ENCODE measurements around the gene CEP104. TPM values are rescaled to one million over a fixed set of nuclear protein-coding genes. Genes with fewer than 3 reads are reported as not detected.

The CEP104 gene
- total RNA-seq, 2 donors from 2014 or later, result 33.0 to 34.6 TPM

GRCh38 chr1:3899754-3900149, 42.7 kb upstream of the CEP104 start:
- no peaks in the 10 kb centered on the region for H3K36me3 Mint-ChIP-seq (ENCODE audit: low read depth)
- H3K27ac Mint-ChIP-seq, result peak overlapping the region; percentile 90
- ATAC-seq (no peak), DNase-seq (peak in 1 of 3 donors; percentile 39)
- H3K4me1 Mint-ChIP-seq, result peaks cover 26% of the 10 kb centered on the region
- no peaks in the 10 kb centered on the region for H3K9me3 ChIP-seq (ENCODE audit: control insufficient read depth, low read length, poor library complexity, severe bottlenecking)
- peak overlapping the region; percentile 95 for H3K4me3 Mint-ChIP-seq
- H3K27me3 Mint-ChIP-seq, result no peaks in the 10 kb centered on the region

- no peak for DNase-seq
- Mint-ChIP-seq H3K4me1 (peaks cover 26% of the 10 kb centered on the region), H3K36me3 (ENCODE audit: low read depth) (no peaks in the 10 kb centered on the region), H3K27me3 (no peaks in the 10 kb centered on the region), H3K4me3 (peak overlapping the region; percentile 95), H3K27ac (peak overlapping the region; percentile 90)
- no peaks in the 10 kb centered on the region for H3K9me3 ChIP-seq (ENCODE audit: control insufficient read depth, low read length, poor library complexity, severe bottlenecking)
- ATAC-seq, result no peak
Measured at GRCh38 chr1:3898994-3899753, 42.2 kb upstream of the CEP104 start.

- DNase-seq (no peak), ATAC-seq (no peak)
- no peaks in the 10 kb centered on the region for H3K36me3 Mint-ChIP-seq (ENCODE audit: low read depth)
- H3K27ac Mint-ChIP-seq, result peak overlapping the region; percentile 90
- H3K9me3 ChIP-seq (ENCODE audit: control insufficient read depth, low read length, poor library complexity, severe bottlenecking), result no peaks in the 10 kb centered on the region
- H3K4me3 Mint-ChIP-seq, result no peak overlapping the region
- no peaks in the 10 kb centered on the region for H3K27me3 Mint-ChIP-seq
- H3K4me1 Mint-ChIP-seq, result peaks cover 23% of the 10 kb centered on the region
Measured at GRCh38 chr1:3898475-3898735, 41.4 kb upstream of the CEP104 start.

GRCh38 chr1:3896396-3897000, 39.5 kb upstream of the CEP104 start:
- no peak for DNase-seq
- no peak for ATAC-seq
- H3K27me3 Mint-ChIP-seq, result no peaks in the 10 kb centered on the region
- peak overlapping the region; percentile 2 for H3K27ac Mint-ChIP-seq
- peaks cover 12% of the 10 kb centered on the region for H3K4me1 Mint-ChIP-seq
- no peaks in the 10 kb centered on the region for H3K36me3 Mint-ChIP-seq (ENCODE audit: low read depth)
- no peaks in the 10 kb centered on the region for H3K9me3 ChIP-seq (ENCODE audit: control insufficient read depth, low read length, poor library complexity, severe bottlenecking)
- H3K4me3 Mint-ChIP-seq, result no peak overlapping the region

- H3K9me3 ChIP-seq (ENCODE audit: control insufficient read depth, low read length, poor library complexity, severe bottlenecking), result no peaks in the 10 kb centered on the region
- ATAC-seq (no peak), DNase-seq (no peak)
- Mint-ChIP-seq H3K27me3 (no peaks in the 10 kb centered on the region), H3K27ac (no peak overlapping the region), H3K36me3 (ENCODE audit: low read depth) (no peaks in the 10 kb centered on the region), H3K4me3 (no peak overlapping the region), H3K4me1 (peaks cover 12% of the 10 kb centered on the region)
Measured at GRCh38 chr1:3895951-3896325, 38.9 kb upstream of the CEP104 start.

GRCh38 chr1:3895279-3895950, 38.4 kb upstream of the CEP104 start:
- no peak overlapping the region for H3K4me3 Mint-ChIP-seq
- DNase-seq (no peak), ATAC-seq (no peak)
- peaks cover 12% of the 10 kb centered on the region for H3K4me1 Mint-ChIP-seq
- H3K27me3 Mint-ChIP-seq, result no peaks in the 10 kb centered on the region
- no peaks in the 10 kb centered on the region for H3K9me3 ChIP-seq (ENCODE audit: control insufficient read depth, low read length, poor library complexity, severe bottlenecking)
- no peaks in the 10 kb centered on the region for H3K36me3 Mint-ChIP-seq (ENCODE audit: low read depth)
- H3K27ac Mint-ChIP-seq, result no peak overlapping the region

- H3K27ac Mint-ChIP-seq, result no peak overlapping the region
- no peaks in the 10 kb centered on the region for H3K9me3 ChIP-seq (ENCODE audit: control insufficient read depth, low read length, poor library complexity, severe bottlenecking)
- peaks cover 14% of the 10 kb centered on the region for H3K4me1 Mint-ChIP-seq
- H3K27me3 Mint-ChIP-seq, result no peaks in the 10 kb centered on the region
- no peak overlapping the region for H3K4me3 Mint-ChIP-seq
- ATAC-seq (no peak), DNase-seq (no peak)
- H3K36me3 Mint-ChIP-seq (ENCODE audit: low read depth), result no peaks in the 10 kb centered on the region
Measured at GRCh38 chr1:3894626-3895278, 37.7 kb upstream of the CEP104 start.

- H3K4me1 Mint-ChIP-seq, result peaks cover 12% of the 10 kb centered on the region
- no peak for DNase-seq
- H3K4me3 Mint-ChIP-seq, result no peak overlapping the region
- H3K36me3 Mint-ChIP-seq (ENCODE audit: low read depth), result no peaks in the 10 kb centered on the region
- H3K27ac Mint-ChIP-seq, result no peak overlapping the region
- no peaks in the 10 kb centered on the region for H3K27me3 Mint-ChIP-seq
- ATAC-seq, result no peak
- H3K9me3 ChIP-seq (ENCODE audit: control insufficient read depth, low read length, poor library complexity, severe bottlenecking), result no peaks in the 10 kb centered on the region
Measured at GRCh38 chr1:3893190-3893589, 36.2 kb upstream of the CEP104 start.

GRCh38 chr1:3892748-3893147, 35.7 kb upstream of the CEP104 start:
- no peak overlapping the region for H3K4me3 Mint-ChIP-seq
- H3K27me3 Mint-ChIP-seq, result no peaks in the 10 kb centered on the region
- DNase-seq (no peak), ATAC-seq (no peak)
- no peaks in the 10 kb centered on the region for H3K9me3 ChIP-seq (ENCODE audit: control insufficient read depth, low read length, poor library complexity, severe bottlenecking)
- peaks cover 12% of the 10 kb centered on the region for H3K4me1 Mint-ChIP-seq
- H3K36me3 Mint-ChIP-seq (ENCODE audit: low read depth), result no peaks in the 10 kb centered on the region
- H3K27ac Mint-ChIP-seq, result no peak overlapping the region

- ATAC-seq (no peak), DNase-seq (no peak)
- H3K4me3 Mint-ChIP-seq, result no peak overlapping the region
- H3K27me3 Mint-ChIP-seq, result no peaks in the 10 kb centered on the region
- H3K9me3 ChIP-seq (ENCODE audit: control insufficient read depth, low read length, poor library complexity, severe bottlenecking), result no peaks in the 10 kb centered on the region
- H3K36me3 Mint-ChIP-seq (ENCODE audit: low read depth), result no peaks in the 10 kb centered on the region
- peaks cover 12% of the 10 kb centered on the region for H3K4me1 Mint-ChIP-seq
- H3K27ac Mint-ChIP-seq, result peak overlapping the region; percentile 77
Measured at GRCh38 chr1:3891329-3891865, 34.4 kb upstream of the CEP104 start.

- Mint-ChIP-seq H3K36me3 (ENCODE audit: low read depth) (no peaks in the 10 kb centered on the region), H3K4me3 (peak overlapping the region; percentile 67), H3K27ac (peak overlapping the region; percentile 77), H3K4me1 (peaks cover 9% of the 10 kb centered on the region), H3K27me3 (no peaks in the 10 kb centered on the region)
- ATAC-seq, result peak; percentile 75
- DNase-seq, result no peak
- no peaks in the 10 kb centered on the region for H3K9me3 ChIP-seq (ENCODE audit: control insufficient read depth, low read length, poor library complexity, severe bottlenecking)
Measured at GRCh38 chr1:3890389-3891328, 33.6 kb upstream of the CEP104 start.

GRCh38 chr1:3889936-3890335, 32.9 kb upstream of the CEP104 start:
- Mint-ChIP-seq H3K4me1 (peaks cover 9% of the 10 kb centered on the region), H3K4me3 (peak overlapping the region; percentile 67), H3K36me3 (ENCODE audit: low read depth) (no peaks in the 10 kb centered on the region), H3K27ac (peak overlapping the region; percentile 77), H3K27me3 (no peaks in the 10 kb centered on the region)
- peak; percentile 65 for ATAC-seq
- H3K9me3 ChIP-seq (ENCODE audit: control insufficient read depth, low read length, poor library complexity, severe bottlenecking), result no peaks in the 10 kb centered on the region
- DNase-seq, result no peak
